A549 (cell line): ENCODE data around the gene ZNF280B. TPM values are rescaled to one million over a fixed set of nuclear protein-coding genes. Genes with fewer than 3 reads are reported as not detected.

Experiments
- ATAC-seq, 2 experiments: fragments of 200-7000 bp in 1 of 2; fragments of >200 bp in 1 of 2; cut with Nextera tagmentation in 1 of 2; cut with Tn5 transposase in 1 of 2; 3 replicates each; pipeline versions ENCODE4 v1.8.0 to v1.9.1; 2018 to 2020; ENCODE audit warnings: mild to moderate bottlenecking in 1 of 2, moderate library complexity in 1 of 2
- CTCF ChIA-PET: fragments of 300-600 bp; sonication (Branson Sonifier 250); formaldehyde crosslinking; extraction: SDS; loops from one replicate; lab custom pipeline; 2021; ENCODE audit warnings: antibody characterized with exemption, inconsistent platforms; lab: Yijun Ruan, JAX
- POLR2A ChIA-PET: fragments of 350-600 bp; formaldehyde crosslinking; extraction: SDS; loops from one replicate; lab custom pipeline; 2021; ENCODE audit warnings: antibody characterized with exemption, inconsistent platforms; lab: Yijun Ruan, JAX
- DNase-seq, 2 experiments: peaks; one replicate each; pipeline versions ENCODE4 v3.0.0 to v3.0.0-alpha.2; 2011 to 2016; ENCODE audit warnings: low read depth in 1 of 2, low spot score in 1 of 2
- FAIRE-seq: peaks from 2 replicates; lab custom pipeline; 2011; peaks lifted over from hg19 to GRCh38; lab: Jason Lieb, UNC
- H3K27ac ChIP-seq, 2 experiments: fragments of >200 bp; sonication (Bioruptor Twin); formaldehyde crosslinking; 3 replicates each; pipeline ENCODE4 v1.5.1; 2016 to 2017
- H3K4me1 ChIP-seq: fragments of >200 bp; sonication (Bioruptor Twin); formaldehyde crosslinking; 3 replicates; pipeline ENCODE4 v1.6.1; 2016
- H3K4me2 ChIP-seq: fragments of >200 bp; sonication (Bioruptor Twin); formaldehyde crosslinking; 3 replicates; pipeline ENCODE4 v1.6.1; 2016
- H3K4me3 ChIP-seq: fragments of >200 bp; sonication (Bioruptor Twin); formaldehyde crosslinking; 3 replicates; pipeline ENCODE4 v1.5.1; 2016
- H3K9me3 ChIP-seq: fragments of >200 bp; sonication (Bioruptor Twin); formaldehyde crosslinking; 3 replicates; pipeline ENCODE4 v1.6.1; 2016
- E2F6 ChIP-seq: IDR thresholded peaks from 2 replicates; pipeline ENCODE4 v1.6.1; 2012; ENCODE audit warnings: low read depth, borderline replicate concordance
- EHMT2 ChIP-seq: fragments of 200-600 bp; sonication (generic); IDR thresholded peaks from 2 replicates; pipeline ENCODE4 v1.6.1; 2016; ENCODE audit warnings: antibody characterized with exemption, low read depth, mild to moderate bottlenecking, moderate library complexity
- HOXA7 ChIP-seq: fragments of 250-450 bp; sonication (Bioruptor Pico); IDR thresholded peaks from 2 replicates; pipeline ENCODE4 v1.5.0; 2020; ENCODE audit warnings: mild to moderate bottlenecking, moderate library complexity
- HOXB13 ChIP-seq: fragments of 250-450 bp; sonication (Bioruptor Pico); IDR thresholded peaks from 2 replicates; pipeline ENCODE4 v1.5.0; 2020; ENCODE audit warnings: low read depth, mild to moderate bottlenecking, moderate library complexity
- MAX ChIP-seq: IDR thresholded peaks from 2 replicates; pipeline ENCODE4 v1.6.1; 2012
- PHF8 ChIP-seq: fragments of 200-600 bp; sonication (generic); IDR thresholded peaks from 2 replicates; pipeline ENCODE4 v1.6.1; 2016; ENCODE audit warnings: low read depth, mild to moderate bottlenecking, antibody characterized with exemption, moderate library complexity, borderline replicate concordance
- POLR2A ChIP-seq: IDR thresholded peaks from 2 replicates; pipeline ENCODE4 v1.6.1; 2012; ENCODE audit warnings: mild to moderate bottlenecking, low read length
- ZFP36 ChIP-seq: fragments of 450-650 bp; IDR thresholded peaks from 2 replicates; pipeline ENCODE4 v1.6.1; 2014; ENCODE audit warnings: borderline replicate concordance; ENCODE audit not compliant: partially characterized antibody
- WGBS: methylation state at CpG from one replicate; pipeline ENCODE4 v1.1.6; 2017; ENCODE audit errors: missing lambda C conversion rate; 5-methylcytosine and 5-hydroxymethylcytosine counted together
- polyA minus RNA-seq: library from RNA; depleted of rRNA, polyadenylated mRNA; stranded (reverse); fragments of >200 nt; gene quantifications from 2 replicates; pipeline ENCODE4 v1.2.3, GENCODE V29; 2011; rRNA and poly(A)+ RNA removed
- polyA plus RNA-seq, 4 experiments: library from polyadenylated mRNA; depleted of rRNA in 3 of 4; stranded (reverse); fragments of >200 nt; fragmentation: RNase III in 1 of 4; extraction: RNeasy Plus Mini Kit Qiagen cat#74134 plus additional on column Dnase treatment in 1 of 4; gene quantifications; 2 replicates in 3 of 4; 3 replicates in 1 of 4; pipeline ENCODE4 v1.2.3, GENCODE V29; 2011 to 2017
- TF ChIP-seq, protein P1 (sequence below): fragments of >200 bp; sonication (Bioruptor Twin); formaldehyde crosslinking; IDR thresholded peaks from 3 replicates; pipeline ENCODE4 v1.5.1; 2016
- TF ChIP-seq, protein P2 (sequence below): fragments of 450-650 bp; IDR thresholded peaks from 2 replicates; pipeline ENCODE4 v1.6.1; 2014; ENCODE audit warnings: antibody characterized with exemption
- TF ChIP-seq, protein P3 (sequence below): fragments of 250-450 bp; sonication (Bioruptor Pico); IDR thresholded peaks from 2 replicates; pipeline ENCODE4 v1.5.0; 2021; ENCODE audit warnings: mild to moderate bottlenecking, moderate library complexity, borderline replicate concordance

ZNF280B gene, protein sequence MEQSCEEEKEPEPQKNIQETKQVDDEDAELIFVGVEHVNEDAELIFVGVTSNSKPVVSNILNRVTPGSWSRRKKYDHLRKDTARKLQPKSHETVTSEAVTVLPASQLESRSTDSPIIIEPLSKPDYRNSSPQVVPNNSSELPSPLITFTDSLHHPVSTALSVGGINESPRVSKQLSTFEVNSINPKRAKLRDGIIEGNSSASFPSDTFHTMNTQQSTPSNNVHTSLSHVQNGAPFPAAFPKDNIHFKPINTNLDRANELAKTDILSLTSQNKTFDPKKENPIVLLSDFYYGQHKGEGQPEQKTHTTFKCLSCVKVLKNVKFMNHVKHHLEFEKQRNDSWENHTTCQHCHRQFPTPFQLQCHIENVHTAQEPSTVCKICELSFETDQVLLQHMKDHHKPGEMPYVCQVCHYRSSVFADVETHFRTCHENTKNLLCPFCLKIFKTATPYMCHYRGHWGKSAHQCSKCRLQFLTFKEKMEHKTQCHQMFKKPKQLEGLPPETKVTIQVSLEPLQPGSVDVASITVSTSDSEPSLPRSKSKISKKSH
- polyA plus RNA-seq (2011; rRNA removed) (3.9 and 5.1 TPM in 2 replicates), polyA plus RNA-seq (2017; fragmentation: RNase III; extraction: RNeasy Plus Mini Kit Qiagen cat#74134 plus additional on column Dnase treatment) (1.9 to 2.3 TPM (median 2.3 TPM) in 3 replicates), polyA minus RNA-seq (5.4 and 5.8 TPM in 2 replicates)
- 0.69 and 0.71 TPM in 2 replicates for polyA plus RNA-seq (2012; cell fraction: cytosol; rRNA removed)
- polyA plus RNA-seq (2012; cell fraction: nucleus; rRNA removed) = 0.34 and 0.69 TPM in 2 replicates

- peak; percentile 44 to 85 for DNase-seq
- CTCF ChIA-PET = interaction anchor here (0.7 to 2.0 kb wide), 9 partner anchors 10 to 447 kb away, joined by 3 to 17 read pairs (median 6); partner anchors contain the start of genes PRAME and ZNF280A
- H3K27ac ChIP-seq = peak within 1 kb of the TSS; percentile 77 to 91
- no peaks in the 10 kb centered on the region for H3K4me1 ChIP-seq
- peak; percentile 99 to 100 for ATAC-seq
- no peak for FAIRE-seq
- POLR2A ChIA-PET = interaction anchor here (0.6 to 1.6 kb wide), 4 partner anchors 10 to 51 kb away, joined by 3 to 19 read pairs (median 4); partner anchors contain the start of genes PRAME and ZNF280A
- peak within 1 kb of the TSS; percentile 87 for H3K4me3 ChIP-seq
- peak within 1 kb of the TSS; percentile 89 for H3K4me2 ChIP-seq
- TF ChIP-seq, protein P1, sequence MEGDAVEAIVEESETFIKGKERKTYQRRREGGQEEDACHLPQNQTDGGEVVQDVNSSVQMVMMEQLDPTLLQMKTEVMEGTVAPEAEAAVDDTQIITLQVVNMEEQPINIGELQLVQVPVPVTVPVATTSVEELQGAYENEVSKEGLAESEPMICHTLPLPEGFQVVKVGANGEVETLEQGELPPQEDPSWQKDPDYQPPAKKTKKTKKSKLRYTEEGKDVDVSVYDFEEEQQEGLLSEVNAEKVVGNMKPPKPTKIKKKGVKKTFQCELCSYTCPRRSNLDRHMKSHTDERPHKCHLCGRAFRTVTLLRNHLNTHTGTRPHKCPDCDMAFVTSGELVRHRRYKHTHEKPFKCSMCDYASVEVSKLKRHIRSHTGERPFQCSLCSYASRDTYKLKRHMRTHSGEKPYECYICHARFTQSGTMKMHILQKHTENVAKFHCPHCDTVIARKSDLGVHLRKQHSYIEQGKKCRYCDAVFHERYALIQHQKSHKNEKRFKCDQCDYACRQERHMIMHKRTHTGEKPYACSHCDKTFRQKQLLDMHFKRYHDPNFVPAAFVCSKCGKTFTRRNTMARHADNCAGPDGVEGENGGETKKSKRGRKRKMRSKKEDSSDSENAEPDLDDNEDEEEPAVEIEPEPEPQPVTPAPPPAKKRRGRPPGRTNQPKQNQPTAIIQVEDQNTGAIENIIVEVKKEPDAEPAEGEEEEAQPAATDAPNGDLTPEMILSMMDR = peak; percentile 48
- TF ChIP-seq POLR2A (peak; percentile 59), ZFP36 (no peak), PHF8 (peak; percentile 51; the same call in 1 of the 2 replicates), EHMT2 (no peak), E2F6 (peak; percentile 35; the same call in 1 of the 2 replicates), HOXA7 (CRISPR knock-in tag) (no peak), HOXB13 (CRISPR knock-in tag) (no peak), MAX (peak; percentile 39)
- TF ChIP-seq, protein P2, sequence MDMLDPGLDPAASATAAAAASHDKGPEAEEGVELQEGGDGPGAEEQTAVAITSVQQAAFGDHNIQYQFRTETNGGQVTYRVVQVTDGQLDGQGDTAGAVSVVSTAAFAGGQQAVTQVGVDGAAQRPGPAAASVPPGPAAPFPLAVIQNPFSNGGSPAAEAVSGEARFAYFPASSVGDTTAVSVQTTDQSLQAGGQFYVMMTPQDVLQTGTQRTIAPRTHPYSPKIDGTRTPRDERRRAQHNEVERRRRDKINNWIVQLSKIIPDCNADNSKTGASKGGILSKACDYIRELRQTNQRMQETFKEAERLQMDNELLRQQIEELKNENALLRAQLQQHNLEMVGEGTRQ = no peak
- TF ChIP-seq, protein P3, sequence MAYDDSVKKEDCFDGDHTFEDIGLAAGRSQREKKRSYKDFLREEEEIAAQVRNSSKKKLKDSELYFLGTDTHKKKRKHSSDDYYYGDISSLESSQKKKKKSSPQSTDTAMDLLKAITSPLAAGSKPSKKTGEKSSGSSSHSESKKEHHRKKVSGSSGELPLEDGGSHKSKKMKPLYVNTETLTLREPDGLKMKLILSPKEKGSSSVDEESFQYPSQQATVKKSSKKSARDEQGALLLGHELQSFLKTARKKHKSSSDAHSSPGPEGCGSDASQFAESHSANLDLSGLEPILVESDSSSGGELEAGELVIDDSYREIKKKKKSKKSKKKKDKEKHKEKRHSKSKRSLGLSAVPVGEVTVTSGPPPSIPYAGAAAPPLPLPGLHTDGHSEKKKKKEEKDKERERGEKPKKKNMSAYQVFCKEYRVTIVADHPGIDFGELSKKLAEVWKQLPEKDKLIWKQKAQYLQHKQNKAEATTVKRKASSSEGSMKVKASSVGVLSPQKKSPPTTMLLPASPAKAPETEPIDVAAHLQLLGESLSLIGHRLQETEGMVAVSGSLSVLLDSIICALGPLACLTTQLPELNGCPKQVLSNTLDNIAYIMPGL (CRISPR knock-in tag) = no peak
- TF ChIP-seq, all 56 proteins: peak for 5
- WGBS = 0% methylated on average over 15 of the region's 72 CpGs
- H3K9me3 ChIP-seq = peaks cover 3% of the 10 kb centered on the region; the same call in 2 of the 3 replicates
Observed at GRCh38 chr22:22508274-22509176, at the start of gene ZNF280B. TSS of gene ZNF280B (minus strand) at chr22:22508742. CDS start at chr22:22489398, 19,344 bp downstream.
